ENCODE data around the gene CNTN5.

The CNTN5 gene

GRCh38 chr11:100141201-100141600, 1120.5 kb downstream of the CNTN5 start:
- DNase-seq = no peak

- no peak for DNase-seq
Observed at GRCh38 chr11:100151944-100152343, 1131.2 kb downstream of the CNTN5 start.

GRCh38 chr11:100152766-100153165, 1132.0 kb downstream of the CNTN5 start:
- no peak for DNase-seq

GRCh38 chr11:100163471-100163870, 1142.7 kb downstream of the CNTN5 start:
- no peak for DNase-seq

GRCh38 chr11:100174881-100175280, 1154.1 kb downstream of the CNTN5 start:
- no peak for DNase-seq

- no peak for DNase-seq
Observed at GRCh38 chr11:100176456-100176855, 1155.7 kb downstream of the CNTN5 start.

- DNase-seq = no peak
Observed at GRCh38 chr11:100177651-100178050, 1156.9 kb downstream of the CNTN5 start.

GRCh38 chr11:100182350-100182749, 1161.6 kb downstream of the CNTN5 start:
- DNase-seq = no peak

- DNase-seq = no peak
Observed at GRCh38 chr11:100182927-100183326, 1162.2 kb downstream of the CNTN5 start.

- no peak for DNase-seq
Observed at GRCh38 chr11:100185588-100185987, 1164.8 kb downstream of the CNTN5 start.

GRCh38 chr11:100188137-100188783, 1167.5 kb downstream of the CNTN5 start:
- DNase-seq = no peak

GRCh38 chr11:100190395-100190794, 1169.6 kb downstream of the CNTN5 start:
- no peak for DNase-seq

- DNase-seq = no peak
Observed at GRCh38 chr11:100192181-100192580, 1171.4 kb downstream of the CNTN5 start.

GRCh38 chr11:100203789-100204188, 1183.0 kb downstream of the CNTN5 start:
- DNase-seq = no peak

- DNase-seq = no peak
Observed at GRCh38 chr11:100205926-100206325, 1185.2 kb downstream of the CNTN5 start.

GRCh38 chr11:100208207-100208606, 1187.5 kb downstream of the CNTN5 start:
- no peak for DNase-seq

- DNase-seq = no peak
Observed at GRCh38 chr11:100214791-100215190, 1194.0 kb downstream of the CNTN5 start.

GRCh38 chr11:100220801-100221200, 1200.1 kb downstream of the CNTN5 start:
- no peak for DNase-seq

- DNase-seq = no peak
Observed at GRCh38 chr11:100221791-100222190, 1201.0 kb downstream of the CNTN5 start.

GRCh38 chr11:100224541-100225034, 1203.8 kb downstream of the CNTN5 start:
- DNase-seq = no peak

- no peak for DNase-seq
Observed at GRCh38 chr11:100229086-100229485, 1208.3 kb downstream of the CNTN5 start.

- DNase-seq = no peak
Observed at GRCh38 chr11:100232006-100232405, 1211.3 kb downstream of the CNTN5 start.

- no peak for DNase-seq
Observed at GRCh38 chr11:100235085-100235484, 1214.3 kb downstream of the CNTN5 start.

- DNase-seq = no peak
Observed at GRCh38 chr11:100240025-100240539, 1219.3 kb downstream of the CNTN5 start.

- no peak for DNase-seq
Observed at GRCh38 chr11:100247704-100248103, 1227.0 kb downstream of the CNTN5 start.

Measured in NCI-H2227 treated with DMSO at 0.1 percent for 48 hours (cell line).